Ishikawa (cell line): ENCODE results near the gene TSPOAP1.
A peak's percentile ranks its signal among the peaks of the same experiment; 100 is the strongest.

Experiments
- CEBPB ChIP-seq: IDR thresholded peaks from 2 replicates; pipeline ENCODE4 v1.6.1; 2012
- CREB1 ChIP-seq: IDR thresholded peaks from 2 replicates; pipeline ENCODE4 v1.6.1; 2012; ENCODE audit warnings: low read depth
- EGR1 ChIP-seq: IDR thresholded peaks from 2 replicates; pipeline ENCODE4 v1.6.1; 2012
- EP300 ChIP-seq: IDR thresholded peaks from 2 replicates; pipeline ENCODE4 v1.6.1; 2012; ENCODE audit warnings: borderline replicate concordance
- FOXM1 ChIP-seq: IDR thresholded peaks from 2 replicates; pipeline ENCODE4 v1.6.1; 2012; ENCODE audit warnings: low read depth, borderline replicate concordance
- NFIC ChIP-seq: IDR thresholded peaks from 2 replicates; pipeline ENCODE4 v1.6.1; 2012
- RAD21 ChIP-seq: IDR thresholded peaks from 2 replicates; pipeline ENCODE4 v1.6.1; 2012; ENCODE audit warnings: low read depth
- TAF1 ChIP-seq: IDR thresholded peaks from 2 replicates; pipeline ENCODE4 v1.6.1; 2012; ENCODE audit warnings: low read depth, mild to moderate bottlenecking
- TCF12 ChIP-seq: IDR thresholded peaks from 2 replicates; pipeline ENCODE4 v1.6.1; 2012; ENCODE audit warnings: low read depth
- TEAD4 ChIP-seq: IDR thresholded peaks from 2 replicates; pipeline ENCODE4 v1.6.1; 2012
- YY1 ChIP-seq: IDR thresholded peaks from 2 replicates; pipeline ENCODE4 v1.6.1; 2012; ENCODE audit warnings: low read depth
- ZBTB7A ChIP-seq: IDR thresholded peaks from 2 replicates; pipeline ENCODE4 v1.6.1; 2012; ENCODE audit warnings: low read depth
- TF ChIP-seq, protein P1 (sequence below): IDR thresholded peaks from 2 replicates; pipeline ENCODE4 v1.6.1; 2012
- TF ChIP-seq, protein P2 (sequence below): IDR thresholded peaks from 2 replicates; pipeline ENCODE4 v1.6.1; 2012; ENCODE audit warnings: low read depth, mild to moderate bottlenecking

The TSPOAP1 gene

DNA sequence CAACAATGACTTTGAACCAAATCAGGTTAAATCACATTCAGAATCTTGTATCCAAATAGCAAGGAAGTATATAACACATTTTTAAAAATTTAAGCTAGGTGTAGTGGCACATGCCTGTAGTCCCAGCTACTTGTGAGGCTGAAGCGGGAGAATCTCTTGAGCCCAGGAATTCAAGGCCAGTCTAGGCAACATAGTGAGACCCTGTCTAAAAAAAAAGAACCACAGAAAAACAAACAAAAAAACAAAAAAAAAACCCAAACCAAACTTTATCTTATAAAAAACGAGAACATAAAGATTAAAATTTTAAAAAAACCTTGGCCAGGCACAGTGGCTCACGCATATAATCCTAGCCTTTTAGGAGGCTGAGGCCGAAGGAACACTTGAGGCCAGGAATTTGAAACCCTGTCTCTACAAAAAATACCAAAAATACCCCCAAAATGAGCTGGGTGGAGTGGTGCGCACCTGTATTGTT, 11.8 kb upstream of the TSPOAP1 start:
- TF ChIP-seq, protein P1, sequence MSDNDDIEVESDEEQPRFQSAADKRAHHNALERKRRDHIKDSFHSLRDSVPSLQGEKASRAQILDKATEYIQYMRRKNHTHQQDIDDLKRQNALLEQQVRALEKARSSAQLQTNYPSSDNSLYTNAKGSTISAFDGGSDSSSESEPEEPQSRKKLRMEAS: no peak
- TF ChIP-seq TAF1 (no peak), EP300 (no peak), YY1 (no peak), EGR1 (no peak), CEBPB (no peak)

DNA sequence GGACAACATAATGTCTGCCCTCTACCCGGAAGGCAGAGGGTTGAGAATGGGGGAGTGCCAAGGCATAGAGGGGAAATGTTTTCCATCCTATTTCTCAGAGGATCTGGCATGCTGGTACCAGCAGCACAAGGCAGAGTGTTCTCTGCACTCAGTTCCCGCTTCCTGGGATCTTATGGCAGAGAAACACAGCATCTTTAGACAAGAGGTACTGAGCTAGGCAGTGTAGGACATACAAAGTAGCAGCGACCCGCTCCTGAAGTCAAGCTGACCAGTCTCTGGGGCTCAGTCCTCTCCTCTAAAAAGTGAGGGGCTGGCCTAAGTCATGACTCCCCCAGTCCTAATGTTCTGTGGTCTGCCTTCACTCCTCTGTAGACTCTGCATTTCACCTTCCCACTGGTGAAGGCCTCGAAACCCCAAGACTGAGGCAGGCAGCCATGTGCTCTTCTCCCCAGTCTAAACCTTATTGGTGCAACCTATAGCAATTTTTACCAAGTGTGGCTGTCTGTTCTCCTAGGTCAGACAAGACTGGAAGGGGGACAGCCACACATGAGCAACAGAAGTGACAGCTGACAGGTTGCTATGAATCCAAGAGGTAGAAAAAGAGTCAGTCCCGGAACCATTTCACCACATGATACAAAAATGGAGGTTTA, 11.3 kb upstream of the TSPOAP1 start:
- TF ChIP-seq EP300: no peak
- TF ChIP-seq CEBPB: no peak
- TF ChIP-seq, protein P2, sequence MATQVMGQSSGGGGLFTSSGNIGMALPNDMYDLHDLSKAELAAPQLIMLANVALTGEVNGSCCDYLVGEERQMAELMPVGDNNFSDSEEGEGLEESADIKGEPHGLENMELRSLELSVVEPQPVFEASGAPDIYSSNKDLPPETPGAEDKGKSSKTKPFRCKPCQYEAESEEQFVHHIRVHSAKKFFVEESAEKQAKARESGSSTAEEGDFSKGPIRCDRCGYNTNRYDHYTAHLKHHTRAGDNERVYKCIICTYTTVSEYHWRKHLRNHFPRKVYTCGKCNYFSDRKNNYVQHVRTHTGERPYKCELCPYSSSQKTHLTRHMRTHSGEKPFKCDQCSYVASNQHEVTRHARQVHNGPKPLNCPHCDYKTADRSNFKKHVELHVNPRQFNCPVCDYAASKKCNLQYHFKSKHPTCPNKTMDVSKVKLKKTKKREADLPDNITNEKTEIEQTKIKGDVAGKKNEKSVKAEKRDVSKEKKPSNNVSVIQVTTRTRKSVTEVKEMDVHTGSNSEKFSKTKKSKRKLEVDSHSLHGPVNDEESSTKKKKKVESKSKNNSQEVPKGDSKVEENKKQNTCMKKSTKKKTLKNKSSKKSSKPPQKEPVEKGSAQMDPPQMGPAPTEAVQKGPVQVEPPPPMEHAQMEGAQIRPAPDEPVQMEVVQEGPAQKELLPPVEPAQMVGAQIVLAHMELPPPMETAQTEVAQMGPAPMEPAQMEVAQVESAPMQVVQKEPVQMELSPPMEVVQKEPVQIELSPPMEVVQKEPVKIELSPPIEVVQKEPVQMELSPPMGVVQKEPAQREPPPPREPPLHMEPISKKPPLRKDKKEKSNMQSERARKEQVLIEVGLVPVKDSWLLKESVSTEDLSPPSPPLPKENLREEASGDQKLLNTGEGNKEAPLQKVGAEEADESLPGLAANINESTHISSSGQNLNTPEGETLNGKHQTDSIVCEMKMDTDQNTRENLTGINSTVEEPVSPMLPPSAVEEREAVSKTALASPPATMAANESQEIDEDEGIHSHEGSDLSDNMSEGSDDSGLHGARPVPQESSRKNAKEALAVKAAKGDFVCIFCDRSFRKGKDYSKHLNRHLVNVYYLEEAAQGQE: no peak
- no peak for TF ChIP-seq ZBTB7A
- TF ChIP-seq YY1: no peak
- no peak for TF ChIP-seq RAD21
- TF ChIP-seq TAF1: no peak
- no peak for TF ChIP-seq CREB1
- TF ChIP-seq, protein P1: no peak
- TF ChIP-seq TCF12: no peak
- TF ChIP-seq NFIC: no peak
- TF ChIP-seq EGR1: no peak

DNA sequence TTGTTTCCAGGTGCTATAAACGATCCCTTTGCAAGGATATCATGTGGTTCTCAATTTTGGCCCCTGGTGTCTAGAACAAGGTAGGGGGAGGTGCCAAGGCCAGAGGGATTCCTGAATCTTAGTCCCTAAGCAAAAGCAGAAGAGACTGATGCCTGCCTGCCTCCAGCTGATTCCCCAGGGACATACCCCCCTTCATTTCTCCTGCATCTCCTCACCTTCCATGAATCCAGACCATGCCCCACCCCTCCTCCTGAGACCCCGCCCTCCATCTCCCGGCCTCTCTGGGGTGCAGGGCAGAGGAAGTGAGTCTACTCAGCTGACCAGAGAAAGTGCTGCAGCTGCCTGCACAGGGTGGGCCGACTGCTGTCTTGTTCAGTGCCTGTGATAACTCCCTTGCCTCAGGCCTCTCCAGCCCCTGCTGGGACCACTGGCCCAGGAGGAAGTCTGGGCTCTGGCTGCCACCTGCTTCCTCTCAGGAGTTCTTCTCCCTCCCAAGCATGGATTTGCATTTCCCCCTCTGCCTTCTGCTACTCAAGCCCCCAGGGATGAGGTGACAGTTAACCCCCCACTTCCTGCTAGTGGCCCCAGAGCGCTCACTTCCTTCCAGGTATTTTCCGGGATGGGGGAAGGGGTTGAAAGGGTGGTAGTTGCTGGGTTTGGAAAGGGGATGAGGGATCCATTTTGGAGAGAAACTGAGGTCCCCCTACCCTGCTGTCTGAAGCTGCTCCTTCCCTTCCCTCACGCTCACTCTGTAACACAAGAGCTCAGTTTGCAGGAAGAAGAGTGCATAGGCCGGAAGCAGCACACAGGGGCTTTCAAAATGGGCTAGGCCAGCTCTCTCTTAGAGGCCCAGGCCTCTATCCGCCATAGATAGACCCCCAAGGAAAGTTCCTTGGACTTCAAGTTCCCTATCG, 10.5 kb upstream of the TSPOAP1 start:
- TF ChIP-seq CREB1: no peak
- TF ChIP-seq TAF1: no peak
- no peak for TF ChIP-seq TEAD4
- TF ChIP-seq, protein P1: no peak

DNA sequence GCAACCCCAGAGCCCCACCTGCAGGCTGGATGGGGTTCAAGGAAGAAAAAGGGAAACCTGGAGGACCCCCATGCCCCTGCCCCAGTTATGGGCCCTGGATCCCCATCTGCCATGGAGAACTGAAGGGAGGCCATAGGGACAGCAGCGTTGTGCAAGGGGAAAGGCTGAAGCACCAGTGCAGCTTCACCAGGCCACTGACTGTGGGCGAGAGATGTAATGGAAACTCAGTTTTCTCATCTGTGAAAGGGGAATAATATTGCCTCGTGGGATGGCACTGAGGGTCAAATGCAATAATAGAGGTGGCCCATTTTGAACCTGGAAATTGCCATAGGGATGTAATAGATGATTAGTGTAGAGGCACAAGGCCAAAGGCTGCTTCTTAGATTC, 9.9 kb upstream of the TSPOAP1 start:
- no peak for TF ChIP-seq ZBTB7A

DNA sequence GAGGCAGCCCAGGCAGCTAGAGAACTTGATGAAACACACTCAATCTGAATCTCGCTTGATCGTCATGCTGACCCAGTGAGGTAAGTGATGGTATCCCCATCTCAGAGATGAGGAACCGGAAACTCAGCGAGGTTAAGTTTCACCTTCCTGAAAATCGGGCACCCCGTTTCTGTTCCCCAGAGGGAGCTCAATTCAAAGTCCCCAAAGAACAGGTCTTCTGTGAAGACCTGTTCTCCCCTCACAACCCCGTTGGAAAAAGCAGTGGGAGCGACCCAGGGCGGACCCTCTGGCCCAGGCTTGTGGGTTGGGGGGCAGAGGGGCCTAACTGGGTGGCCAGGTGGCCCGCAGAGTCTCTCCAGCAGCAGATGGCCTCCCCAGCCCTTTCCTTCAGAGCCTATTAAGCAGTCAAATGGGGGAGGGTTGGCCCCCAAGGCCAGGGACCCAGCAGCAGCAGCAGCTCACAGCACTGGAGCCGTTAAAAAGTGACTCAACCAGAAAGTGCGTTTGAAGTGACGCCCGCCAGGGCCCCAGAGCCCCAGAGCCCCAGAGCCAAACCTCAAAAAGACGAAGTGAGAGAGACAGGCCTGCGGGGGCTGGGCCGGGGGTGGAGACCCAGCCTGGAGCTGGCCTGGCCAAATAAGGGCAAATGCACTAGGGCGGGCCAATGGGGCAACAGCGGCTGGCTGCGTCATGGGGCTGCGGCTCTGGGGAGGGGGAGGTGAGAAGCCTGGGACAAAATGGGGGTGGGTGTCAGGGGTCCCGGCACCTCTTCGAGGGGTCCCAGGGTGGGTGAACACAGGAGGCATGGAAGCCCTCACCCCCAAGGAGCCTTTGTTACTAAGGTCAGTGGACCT, 9.2 kb upstream of the TSPOAP1 start:
- TF ChIP-seq TCF12 (no peak), FOXM1 (no peak), YY1 (no peak), ZBTB7A (peak; percentile 74; the same call in 1 of the 2 replicates), EGR1 (no peak), CEBPB (no peak), NFIC (no peak)
- TF ChIP-seq, protein P2: no peak

DNA sequence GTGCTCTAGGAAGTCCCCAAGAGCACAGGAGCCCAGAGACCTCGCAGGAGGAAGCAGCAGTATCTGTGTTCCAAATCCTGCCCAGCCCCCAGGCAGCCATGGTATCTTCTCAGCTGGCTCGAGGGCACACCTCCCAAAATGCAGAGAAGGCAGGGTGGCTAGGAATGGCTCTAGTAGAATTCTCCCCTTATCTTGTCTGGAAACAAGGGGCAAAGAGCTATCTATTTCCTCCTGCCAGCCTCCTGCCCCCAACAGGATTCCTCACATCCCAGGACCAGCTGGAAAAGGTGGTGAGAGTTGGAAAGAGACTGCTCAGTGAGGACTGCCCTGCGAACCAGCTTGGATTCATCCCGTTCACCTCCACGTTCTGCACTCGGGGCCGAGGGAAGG, 8.6 kb upstream of the TSPOAP1 start:
- TF ChIP-seq, protein P2: no peak
- TF ChIP-seq TAF1 (no peak), TEAD4 (no peak), CREB1 (no peak), NFIC (no peak)
